Lower lobe of right lung (tissue), 2 donors: ENCODE results near the gene ASCC1. TPM values are rescaled to one million over a fixed set of nuclear protein-coding genes. Genes with fewer than 3 reads are reported as not detected.

Source experiments
- ATAC-seq, 2 donors: fragments of 200-7000 bp; cut with Tn5 transposase; one replicate each; pipeline ENCODE4 v1.9.1; 2020 to 2022; ENCODE audit warnings: mild to moderate bottlenecking in 2 of 2, moderate library complexity in 2 of 2
- DNase-seq: peaks from one replicate; pipeline ENCODE4 v3.0.0-alpha.2; 2020
- H3K27ac ChIP-seq: fragments of 200-600 bp; one replicate; pipeline ENCODE4 v1.8.0; 2022
- H3K27me3 ChIP-seq: fragments of 200-600 bp; one replicate; pipeline ENCODE4 v1.8.0; 2022; ENCODE audit warnings: low read depth
- H3K36me3 ChIP-seq: fragments of 200-600 bp; one replicate; pipeline ENCODE4 v1.8.0; 2022; ENCODE audit warnings: mild to moderate bottlenecking
- H3K4me1 ChIP-seq: fragments of 200-600 bp; one replicate; pipeline ENCODE4 v1.8.0; 2022
- H3K4me3 ChIP-seq: fragments of 200-600 bp; one replicate; pipeline ENCODE4 v1.8.0; 2022; ENCODE audit warnings: mild to moderate bottlenecking
- H3K9me3 ChIP-seq: fragments of 200-600 bp; one replicate; pipeline ENCODE4 v1.8.0; 2022
- intact Hi-C: fragments of 100-400 bp; cut with DNase I; formaldehyde crosslinking; loops from one replicate; pipeline ENCODE4 v1.11.0; 2022
- total RNA-seq: library from RNA; stranded (reverse); fragmentation: NEBNext Ultra II Directional; extraction: Animal tissue kit (Norgen Biotek cat#: 25700); gene quantifications from one replicate; pipeline ENCODE4 v1.2.1, GENCODE V29; 2021
- TF ChIP-seq, protein P1 (sequence below): fragments of 200-600 bp; IDR thresholded peaks from one replicate; pipeline ENCODE4 v1.8.0; 2022; ENCODE audit warnings: antibody characterized with exemption, mild to moderate bottlenecking
- donor health status: DM: no; HTN: yes; CAD: no; lungs with severe emphysema.

The ASCC1 gene
- total RNA-seq, 1 donor from 2014 or later: 23.9 TPM

DNA sequence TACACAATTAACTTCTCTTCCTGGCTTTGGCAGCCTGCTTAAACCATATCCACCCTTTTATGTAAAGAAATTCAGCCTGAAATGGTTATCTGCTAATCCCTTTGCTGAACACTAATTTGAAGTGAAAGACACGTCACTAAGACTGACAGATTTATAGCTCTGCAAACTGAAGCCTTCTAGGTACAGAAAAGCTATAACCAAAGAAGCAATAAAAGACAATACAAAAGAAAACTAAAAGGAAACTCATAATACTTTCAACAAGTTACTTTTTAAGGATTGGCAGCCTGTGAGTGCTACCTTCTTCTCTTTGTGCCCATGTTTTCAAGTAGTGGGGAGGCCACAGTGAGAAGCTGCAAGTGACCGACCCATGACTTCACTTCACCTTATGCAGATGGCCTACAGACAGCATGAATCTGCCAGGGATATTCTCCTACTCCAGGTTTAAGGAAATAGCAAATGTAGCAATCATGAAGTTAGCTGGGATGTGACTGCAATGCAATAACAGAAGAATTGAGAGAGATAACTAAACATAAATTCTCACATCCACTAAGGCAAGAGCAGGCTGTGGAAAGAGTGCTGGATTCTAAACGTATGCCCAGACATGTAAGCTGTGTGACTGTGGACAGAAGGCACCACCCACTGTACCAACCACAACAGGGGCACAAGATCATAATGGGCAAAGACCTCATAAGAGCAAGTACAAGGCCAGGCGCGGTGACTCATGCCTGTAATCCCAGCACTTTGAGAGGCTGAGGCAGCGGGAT lies 117.1 kb downstream of the ASCC1 start:
- peaks cover 8% of the 10 kb centered on the region for H3K4me1 ChIP-seq
- no peak for DNase-seq
- H3K36me3 ChIP-seq: peaks cover 37% of the 10 kb centered on the region
- intact Hi-C loops: no loop called here
- no peaks in the 10 kb centered on the region for H3K27me3 ChIP-seq
- H3K4me3 ChIP-seq: no peak overlapping the region
- TF ChIP-seq, protein P1, sequence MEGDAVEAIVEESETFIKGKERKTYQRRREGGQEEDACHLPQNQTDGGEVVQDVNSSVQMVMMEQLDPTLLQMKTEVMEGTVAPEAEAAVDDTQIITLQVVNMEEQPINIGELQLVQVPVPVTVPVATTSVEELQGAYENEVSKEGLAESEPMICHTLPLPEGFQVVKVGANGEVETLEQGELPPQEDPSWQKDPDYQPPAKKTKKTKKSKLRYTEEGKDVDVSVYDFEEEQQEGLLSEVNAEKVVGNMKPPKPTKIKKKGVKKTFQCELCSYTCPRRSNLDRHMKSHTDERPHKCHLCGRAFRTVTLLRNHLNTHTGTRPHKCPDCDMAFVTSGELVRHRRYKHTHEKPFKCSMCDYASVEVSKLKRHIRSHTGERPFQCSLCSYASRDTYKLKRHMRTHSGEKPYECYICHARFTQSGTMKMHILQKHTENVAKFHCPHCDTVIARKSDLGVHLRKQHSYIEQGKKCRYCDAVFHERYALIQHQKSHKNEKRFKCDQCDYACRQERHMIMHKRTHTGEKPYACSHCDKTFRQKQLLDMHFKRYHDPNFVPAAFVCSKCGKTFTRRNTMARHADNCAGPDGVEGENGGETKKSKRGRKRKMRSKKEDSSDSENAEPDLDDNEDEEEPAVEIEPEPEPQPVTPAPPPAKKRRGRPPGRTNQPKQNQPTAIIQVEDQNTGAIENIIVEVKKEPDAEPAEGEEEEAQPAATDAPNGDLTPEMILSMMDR: no peak
- H3K9me3 ChIP-seq: no peaks in the 10 kb centered on the region
- H3K27ac ChIP-seq: no peak overlapping the region
- no peak for ATAC-seq

DNA sequence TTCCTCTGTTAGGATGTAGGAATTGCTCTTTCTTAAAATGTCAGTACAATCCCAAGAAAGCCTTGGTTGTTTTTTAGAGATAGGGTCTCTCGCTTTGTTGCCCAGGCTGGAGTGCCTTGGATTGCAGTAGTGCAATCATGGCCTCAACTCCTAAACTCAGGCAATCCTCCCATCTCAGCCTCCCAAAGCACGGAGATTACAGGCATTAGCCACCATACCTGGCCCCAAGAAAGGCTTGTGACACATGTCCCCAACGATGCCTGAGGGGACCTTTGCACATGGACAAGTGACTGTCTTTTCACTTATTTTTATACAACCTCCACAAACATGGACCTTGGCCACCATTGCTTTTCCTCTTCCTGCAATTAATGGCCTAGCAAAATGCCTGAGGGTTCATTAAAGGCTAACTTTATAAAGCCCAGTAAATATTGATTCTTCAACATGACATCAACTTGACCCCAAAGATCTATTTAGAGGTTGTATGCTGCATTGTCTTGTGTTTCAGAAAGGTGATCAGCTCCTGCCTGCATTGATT lies 117.7 kb downstream of the ASCC1 start:
- Histone ChIP-seq H3K4me1 (peaks cover 8% of the 10 kb centered on the region), H3K9me3 (no peaks in the 10 kb centered on the region), H3K36me3 (peaks cover 37% of the 10 kb centered on the region), H3K27me3 (no peaks in the 10 kb centered on the region), H3K27ac (no peak overlapping the region), H3K4me3 (no peak overlapping the region)
- TF ChIP-seq, protein P1: no peak
- no peak for ATAC-seq
- intact Hi-C loops: no loop called here
- no peak for DNase-seq

DNA sequence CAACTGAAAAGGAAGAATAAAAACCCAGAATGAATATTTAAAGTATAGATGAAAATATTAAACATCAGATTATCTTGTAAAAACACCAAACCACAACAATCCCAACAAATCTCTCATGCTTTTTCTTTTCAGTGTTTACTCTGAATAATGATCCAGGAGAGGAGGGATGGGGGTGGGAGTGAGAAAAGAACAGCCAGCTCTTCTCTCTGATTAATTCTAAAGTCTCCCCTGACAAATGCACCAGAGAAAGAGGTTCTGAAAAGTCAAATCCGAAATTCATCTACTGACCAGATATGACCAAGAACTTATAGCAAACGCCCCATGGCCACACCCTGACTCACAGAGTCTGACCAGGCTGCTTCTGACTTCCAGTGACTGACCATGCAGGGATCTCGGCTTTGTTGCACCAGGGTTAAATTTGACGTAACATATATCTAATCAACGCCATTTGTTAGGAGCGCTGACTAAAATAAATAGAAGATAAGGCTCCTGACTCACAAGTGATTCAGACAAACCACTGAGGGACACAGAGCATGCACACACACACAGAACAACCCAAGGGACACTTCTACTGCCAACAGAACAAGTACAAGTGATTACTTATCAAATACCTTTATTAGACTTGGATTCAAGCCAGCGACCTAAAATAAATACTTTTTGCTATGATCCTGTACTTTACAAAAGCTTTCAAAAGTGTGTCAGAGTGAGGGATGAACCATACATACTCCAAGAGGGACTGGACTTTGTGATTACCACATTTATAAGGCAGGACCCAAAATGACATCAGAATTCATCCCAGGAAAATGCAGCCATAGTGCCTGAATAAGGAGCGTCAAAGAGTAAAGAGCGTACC lies 118.4 kb downstream of the ASCC1 start:
- Histone ChIP-seq H3K4me3 (no peak overlapping the region), H3K27ac (no peak overlapping the region), H3K27me3 (no peaks in the 10 kb centered on the region), H3K9me3 (no peaks in the 10 kb centered on the region), H3K4me1 (peaks cover 8% of the 10 kb centered on the region), H3K36me3 (peaks cover 40% of the 10 kb centered on the region)
- TF ChIP-seq, protein P1: no peak
- ATAC-seq (peak; percentile 66 to 94), DNase-seq (no peak)
- intact Hi-C loops: no loop called here

DNA sequence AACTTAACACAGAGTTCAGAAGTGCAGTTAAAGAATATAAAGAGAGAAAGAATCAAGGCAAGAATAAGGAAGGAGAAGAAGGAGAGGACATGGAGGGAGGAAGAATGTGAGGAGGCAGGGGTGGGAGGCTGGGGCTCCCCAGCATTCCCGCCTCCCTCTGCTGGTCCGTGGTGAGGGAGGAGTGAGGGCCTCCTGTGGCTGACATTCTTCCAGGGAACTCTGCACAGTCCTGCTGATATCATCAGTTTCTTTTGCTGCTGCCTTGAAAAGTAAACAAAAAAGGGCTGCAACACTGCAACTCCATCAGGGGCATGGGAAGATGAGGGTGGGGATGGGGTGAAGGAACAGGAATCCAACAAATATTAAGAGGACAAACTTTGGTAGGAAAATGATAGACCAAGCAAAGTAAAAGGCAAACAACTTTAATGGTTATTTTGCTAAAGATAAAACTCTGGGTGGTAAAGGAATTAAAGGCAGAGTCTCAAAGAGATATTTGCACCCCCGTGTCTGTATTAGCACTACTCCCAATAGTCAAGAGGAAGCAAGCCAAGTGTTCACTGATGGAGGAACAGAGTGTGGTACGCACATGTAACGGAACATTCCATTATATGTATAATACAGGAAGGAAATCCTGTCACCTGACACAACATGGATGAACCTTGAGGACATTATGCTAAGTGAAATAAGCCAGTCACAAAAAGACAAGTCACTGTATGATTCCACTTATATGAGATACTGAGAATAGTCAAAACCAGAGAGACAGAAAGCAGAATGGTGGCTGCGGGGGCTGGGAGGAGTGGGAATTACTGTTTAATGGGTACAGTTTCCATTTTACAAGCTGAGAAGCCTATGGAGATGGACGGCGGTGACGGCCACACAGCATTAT lies 119.7 kb downstream of the ASCC1 start:
- Histone ChIP-seq H3K4me3 (no peak overlapping the region), H3K36me3 (peaks cover 27% of the 10 kb centered on the region), H3K9me3 (no peaks in the 10 kb centered on the region), H3K4me1 (peaks cover 8% of the 10 kb centered on the region), H3K27me3 (no peaks in the 10 kb centered on the region), H3K27ac (no peak overlapping the region)
- ATAC-seq (no peak), DNase-seq (no peak)
- TF ChIP-seq, protein P1: no peak
- intact Hi-C loops: no loop called here

DNA sequence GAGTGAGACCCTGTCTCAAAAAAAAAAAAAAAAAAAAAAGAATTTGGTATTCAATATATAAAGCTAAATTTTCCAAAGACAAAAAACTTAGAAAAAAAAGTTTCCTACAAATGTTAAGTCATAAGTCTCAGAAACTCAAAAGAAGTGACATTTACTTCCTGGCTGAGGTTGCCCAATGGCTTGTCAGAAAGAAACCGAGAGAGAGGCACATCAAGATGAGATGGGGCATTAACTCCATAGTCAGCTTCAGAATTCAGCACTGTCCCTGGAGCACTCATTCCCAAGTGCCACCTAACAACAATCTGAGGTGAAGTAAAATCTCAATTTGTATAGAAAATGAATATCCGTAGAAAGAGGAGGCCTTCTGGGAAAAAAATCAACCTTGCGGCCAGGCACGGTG lies 120.9 kb downstream of the ASCC1 start:
- intact Hi-C loops: no loop called here
- peaks cover 8% of the 10 kb centered on the region for H3K4me1 ChIP-seq
- peaks cover 16% of the 10 kb centered on the region for H3K36me3 ChIP-seq
- TF ChIP-seq, protein P1: no peak
- no peaks in the 10 kb centered on the region for H3K9me3 ChIP-seq
- DNase-seq: no peak
- no peak overlapping the region for H3K27ac ChIP-seq
- H3K4me3 ChIP-seq: no peak overlapping the region
- no peaks in the 10 kb centered on the region for H3K27me3 ChIP-seq
- no peak for ATAC-seq
